WERI-Rb-1 (cell line): ENCODE results near the gene RNF212.

Experiments used
- DNase-seq: peaks from one replicate; pipeline ENCODE4 v3.0.0-alpha.2; 2020
- H3K27ac ChIP-seq: fragments of 250-450 bp; sonication (Bioruptor Pico); 2 replicates; pipeline ENCODE4 v1.5.1; 2020; ENCODE audit warnings: mild to moderate bottlenecking, moderate library complexity
- H3K27me3 ChIP-seq: fragments of 250-450 bp; sonication (Bioruptor Pico); 2 replicates; pipeline ENCODE4 v1.5.1; 2021; ENCODE audit warnings: mild to moderate bottlenecking, low read depth, moderate library complexity; ENCODE audit not compliant: insufficient read depth, severe bottlenecking
- H3K36me3 ChIP-seq: fragments of 250-450 bp; sonication (Bioruptor Pico); 2 replicates; pipeline ENCODE4 v1.5.1; 2020; ENCODE audit warnings: mild to moderate bottlenecking, moderate library complexity
- H3K4me3 ChIP-seq: 2 replicates; pipeline ENCODE4 v1.5.1; 2011; ENCODE audit warnings: low read depth, mild to moderate bottlenecking, control low read depth, low read length
- H3K9me3 ChIP-seq: fragments of 250-450 bp; sonication (Bioruptor Pico); 2 replicates; pipeline ENCODE4 v1.5.1; 2021; ENCODE audit warnings: mild to moderate bottlenecking, moderate library complexity; ENCODE audit not compliant: severe bottlenecking
- CTCF ChIP-seq: IDR thresholded peaks from 2 replicates; pipeline ENCODE4 v1.5.1; 2011; ENCODE audit warnings: low read depth, mild to moderate bottlenecking, control low read depth, inconsistent platforms, low read length

Gene RNF212

GRCh38 chr4:1154126-1154522 lies 40.8 kb upstream of the RNF212 start:
- TF ChIP-seq CTCF = no peak
- no peak for DNase-seq
- Histone ChIP-seq H3K36me3 (no peaks in the 10 kb centered on the region), H3K4me3 (no peak overlapping the region), H3K27me3 (no peaks in the 10 kb centered on the region), H3K27ac (no peak overlapping the region), H3K9me3 (peaks cover 29% of the 10 kb centered on the region)

- H3K27ac ChIP-seq = no peak overlapping the region
Observed at GRCh38 chr4:1153567-1154090, 40.3 kb upstream of the RNF212 start.

DNA sequence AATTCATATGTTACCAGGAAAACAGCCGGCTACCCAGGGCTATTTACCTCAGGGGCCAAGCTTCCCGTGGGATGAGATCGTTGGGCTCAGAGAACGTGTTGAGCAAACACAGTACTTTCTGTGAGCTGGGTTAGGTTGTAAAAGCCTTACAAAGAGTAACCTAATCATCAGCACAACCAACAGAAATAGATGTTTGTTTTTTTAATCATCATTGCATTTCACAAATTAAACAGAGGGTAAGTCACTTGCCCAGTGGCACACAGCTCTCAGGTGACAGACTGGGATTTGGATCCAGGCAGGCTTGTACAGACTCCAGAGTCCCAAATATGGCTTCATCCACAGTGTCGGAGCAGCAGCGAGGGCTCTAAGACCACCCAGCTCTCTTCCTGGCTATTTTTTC lies 38.9 kb upstream of the RNF212 start:
- H3K9me3 ChIP-seq = peaks cover 12% of the 10 kb centered on the region
- H3K36me3 ChIP-seq = no peaks in the 10 kb centered on the region
- DNase-seq = no peak
- H3K4me3 ChIP-seq = no peak overlapping the region
- TF ChIP-seq CTCF = no peak
- no peak overlapping the region for H3K27ac ChIP-seq
- no peaks in the 10 kb centered on the region for H3K27me3 ChIP-seq

More at GRCh38 chr4:1153567-1154090, 40.3 kb upstream of the RNF212 start:
- TF ChIP-seq CTCF = no peak
- Histone ChIP-seq H3K36me3 (no peaks in the 10 kb centered on the region), H3K27me3 (no peaks in the 10 kb centered on the region), H3K4me3 (no peak overlapping the region), H3K9me3 (peaks cover 24% of the 10 kb centered on the region)
- DNase-seq = no peak

- H3K9me3 ChIP-seq = peaks cover 12% of the 10 kb centered on the region
Observed at GRCh38 chr4:1151541-1151940, 38.2 kb upstream of the RNF212 start.

DNA sequence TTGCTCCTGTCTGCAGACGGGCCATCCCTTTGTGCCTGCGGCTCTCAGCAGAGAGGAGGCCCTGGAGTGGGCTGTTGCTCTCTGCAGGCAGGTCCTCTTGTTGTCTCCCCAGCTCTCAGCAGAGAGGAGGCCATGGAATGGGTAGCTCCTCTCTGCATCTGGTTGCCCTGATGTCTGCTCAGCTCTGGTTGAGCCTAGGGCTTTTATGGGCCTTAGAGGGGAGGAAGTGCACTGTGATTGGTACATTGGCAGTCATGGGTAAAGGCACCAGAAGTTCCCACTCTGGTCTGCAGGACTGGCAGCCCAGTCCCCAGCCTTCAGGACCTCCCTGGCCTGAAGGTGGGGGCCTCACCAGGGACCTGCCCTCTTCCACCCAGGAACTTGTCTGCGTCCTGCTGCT lies 37.5 kb upstream of the RNF212 start:
- Histone ChIP-seq H3K27ac (no peak overlapping the region), H3K36me3 (no peaks in the 10 kb centered on the region), H3K27me3 (no peaks in the 10 kb centered on the region), H3K4me3 (no peak overlapping the region), H3K9me3 (peaks cover 12% of the 10 kb centered on the region)
- no peak for TF ChIP-seq CTCF
- DNase-seq = no peak

More at GRCh38 chr4:1151541-1151940, 38.2 kb upstream of the RNF212 start:
- H3K27me3 ChIP-seq = no peaks in the 10 kb centered on the region
- H3K4me3 ChIP-seq = no peak overlapping the region
- H3K36me3 ChIP-seq = no peaks in the 10 kb centered on the region
- TF ChIP-seq CTCF = no peak
- H3K27ac ChIP-seq = no peak overlapping the region
- DNase-seq = no peak

DNA sequence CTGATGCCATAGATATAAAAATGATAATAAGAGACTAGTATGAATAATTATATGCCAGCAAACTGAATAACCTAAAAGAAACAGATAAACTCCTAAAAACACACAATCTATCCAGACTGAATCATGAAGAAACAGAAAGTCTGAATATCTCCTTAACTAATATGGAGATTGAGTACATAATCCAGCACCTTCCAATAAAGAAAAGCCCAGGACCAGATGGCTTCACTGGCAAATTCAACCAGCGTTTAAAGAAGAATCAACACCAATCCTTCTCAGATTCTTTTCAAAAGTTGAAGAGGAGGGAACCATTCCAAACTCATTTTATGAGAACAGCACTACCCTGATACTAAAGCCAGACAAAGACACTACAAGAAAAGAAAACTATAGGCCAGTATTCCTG lies 26.5 kb upstream of the RNF212 start:
- Histone ChIP-seq H3K27ac (peak overlapping the region; percentile 1; the same call in 1 of the 2 replicates), H3K36me3 (no peaks in the 10 kb centered on the region), H3K9me3 (peaks cover 15% of the 10 kb centered on the region), H3K27me3 (no peaks in the 10 kb centered on the region), H3K4me3 (no peak overlapping the region)
- TF ChIP-seq CTCF = no peak
- no peak for DNase-seq
